ENCODE measurements around the gene PARP12.

DNA sequence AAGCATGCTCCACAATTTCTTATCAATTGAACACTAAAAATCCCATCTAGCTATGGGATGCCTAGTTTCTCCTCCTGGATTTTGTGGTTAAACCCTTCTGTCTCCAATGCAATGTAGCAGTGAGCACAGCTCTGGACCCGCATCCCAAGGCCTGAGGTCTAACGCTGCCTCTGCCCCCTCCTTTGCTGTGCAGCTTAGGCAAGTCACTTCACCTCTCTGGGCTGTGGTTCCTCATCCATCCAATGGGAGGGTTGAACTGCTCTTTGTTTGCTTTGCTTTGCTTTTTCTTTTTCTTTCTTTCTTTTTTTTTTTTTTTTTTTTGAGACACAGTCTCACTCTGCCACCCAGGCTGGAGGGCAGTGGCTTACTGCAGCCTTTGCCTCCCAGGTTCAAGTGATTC, 69.2 kb downstream of the PARP12 start:
- TF ChIP-seq, protein P1, sequence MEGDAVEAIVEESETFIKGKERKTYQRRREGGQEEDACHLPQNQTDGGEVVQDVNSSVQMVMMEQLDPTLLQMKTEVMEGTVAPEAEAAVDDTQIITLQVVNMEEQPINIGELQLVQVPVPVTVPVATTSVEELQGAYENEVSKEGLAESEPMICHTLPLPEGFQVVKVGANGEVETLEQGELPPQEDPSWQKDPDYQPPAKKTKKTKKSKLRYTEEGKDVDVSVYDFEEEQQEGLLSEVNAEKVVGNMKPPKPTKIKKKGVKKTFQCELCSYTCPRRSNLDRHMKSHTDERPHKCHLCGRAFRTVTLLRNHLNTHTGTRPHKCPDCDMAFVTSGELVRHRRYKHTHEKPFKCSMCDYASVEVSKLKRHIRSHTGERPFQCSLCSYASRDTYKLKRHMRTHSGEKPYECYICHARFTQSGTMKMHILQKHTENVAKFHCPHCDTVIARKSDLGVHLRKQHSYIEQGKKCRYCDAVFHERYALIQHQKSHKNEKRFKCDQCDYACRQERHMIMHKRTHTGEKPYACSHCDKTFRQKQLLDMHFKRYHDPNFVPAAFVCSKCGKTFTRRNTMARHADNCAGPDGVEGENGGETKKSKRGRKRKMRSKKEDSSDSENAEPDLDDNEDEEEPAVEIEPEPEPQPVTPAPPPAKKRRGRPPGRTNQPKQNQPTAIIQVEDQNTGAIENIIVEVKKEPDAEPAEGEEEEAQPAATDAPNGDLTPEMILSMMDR (IDR thresholded peaks at IDR 0.05): no peak
- TF ChIP-seq POLR2A (IDR thresholded peaks at IDR 0.05): no peak
